Lower leg skin (tissue), 3 donors: Measurements from ENCODE around the gene TENM4.

Experiments used
- POLR2A ChIP-seq, 2 donors: fragments of 450-650 bp; IDR thresholded peaks; one replicate each; pipeline ENCODE4 v1.6.1; 2016 to 2017; ENCODE audit warnings: antibody characterized with exemption in 2 of 2, mild to moderate bottlenecking in 1 of 2, moderate library complexity in 1 of 2
- TF ChIP-seq, protein P1 (sequence below), 3 donors: fragments of 450-650 bp; IDR thresholded peaks; one replicate each; pipeline ENCODE4 v1.5.1; 2016; ENCODE audit warnings: antibody characterized with exemption in 3 of 3, mild to moderate bottlenecking in 3 of 3, moderate library complexity in 2 of 3

DNA sequence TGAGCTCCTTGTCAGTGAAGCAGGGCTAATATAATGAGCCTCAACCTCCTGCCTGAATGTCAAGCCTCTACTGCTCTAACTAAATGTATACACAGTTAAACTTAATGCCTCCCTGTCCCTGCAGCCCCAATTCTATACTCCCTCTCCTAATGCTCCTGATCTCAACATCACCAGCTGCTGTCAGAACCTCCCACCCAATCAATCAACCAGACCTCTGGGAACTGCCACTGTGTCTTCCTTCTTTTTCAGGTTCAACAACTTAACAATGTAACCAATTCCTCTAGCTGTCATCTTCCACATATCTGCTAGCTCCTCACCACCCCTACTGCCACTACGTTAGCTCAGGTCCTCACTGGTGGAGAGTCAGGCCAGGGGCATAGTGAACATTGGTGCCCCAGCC is 526.3 kb downstream of the TENM4 start:
- TF ChIP-seq, protein P1, sequence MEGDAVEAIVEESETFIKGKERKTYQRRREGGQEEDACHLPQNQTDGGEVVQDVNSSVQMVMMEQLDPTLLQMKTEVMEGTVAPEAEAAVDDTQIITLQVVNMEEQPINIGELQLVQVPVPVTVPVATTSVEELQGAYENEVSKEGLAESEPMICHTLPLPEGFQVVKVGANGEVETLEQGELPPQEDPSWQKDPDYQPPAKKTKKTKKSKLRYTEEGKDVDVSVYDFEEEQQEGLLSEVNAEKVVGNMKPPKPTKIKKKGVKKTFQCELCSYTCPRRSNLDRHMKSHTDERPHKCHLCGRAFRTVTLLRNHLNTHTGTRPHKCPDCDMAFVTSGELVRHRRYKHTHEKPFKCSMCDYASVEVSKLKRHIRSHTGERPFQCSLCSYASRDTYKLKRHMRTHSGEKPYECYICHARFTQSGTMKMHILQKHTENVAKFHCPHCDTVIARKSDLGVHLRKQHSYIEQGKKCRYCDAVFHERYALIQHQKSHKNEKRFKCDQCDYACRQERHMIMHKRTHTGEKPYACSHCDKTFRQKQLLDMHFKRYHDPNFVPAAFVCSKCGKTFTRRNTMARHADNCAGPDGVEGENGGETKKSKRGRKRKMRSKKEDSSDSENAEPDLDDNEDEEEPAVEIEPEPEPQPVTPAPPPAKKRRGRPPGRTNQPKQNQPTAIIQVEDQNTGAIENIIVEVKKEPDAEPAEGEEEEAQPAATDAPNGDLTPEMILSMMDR (IDR thresholded peaks at IDR 0.05) = no peak
- no peak for TF ChIP-seq POLR2A (IDR thresholded peaks at IDR 0.05)
